GM12878 (cell line): ENCODE measurements around the gene CHST8. TPM values are rescaled to one million over a fixed set of nuclear protein-coding genes. Genes with fewer than 3 reads are reported as not detected.

Experiments
- ATAC-seq: fragments of 200-7000 bp; cut with Tn5 transposase; 3 replicates; pipeline ENCODE4 v1.9.1; 2020; ENCODE audit warnings: mild to moderate bottlenecking, moderate library complexity
- BruUV-seq: library from RNA; stranded (reverse); fragments of 400-500 nt; replicated peaks from 2 replicates; lab custom pipeline; 2021; lab: Mats Ljungman, UMichigan
- CTCF ChIA-PET: fragments of 300-600 bp; sonication (Branson Sonifier 250); formaldehyde crosslinking; extraction: SDS; loops from one replicate; lab custom pipeline; 2021; ENCODE audit warnings: inconsistent platforms; lab: Yijun Ruan, JAX
- POLR2A ChIA-PET: fragments of 350-600 bp; formaldehyde crosslinking; extraction: SDS; loops from one replicate; lab custom pipeline; 2021; ENCODE audit warnings: inconsistent platforms; lab: Charles Lee
- RAD21 ChIA-PET: fragments of 300-600 bp; sonication (Branson Sonifier 250); formaldehyde crosslinking; loops from one replicate; lab custom pipeline; 2023; ENCODE audit warnings: antibody characterized with exemption; ENCODE audit not compliant: unreplicated experiment; lab: Charles Lee
- SMC1A ChIA-PET: fragments of 300-600 bp; sonication (Branson Sonifier 250); formaldehyde crosslinking; loops from one replicate; lab custom pipeline; 2023; ENCODE audit not compliant: unreplicated experiment, uncharacterized antibody; lab: Charles Lee
- DNase-seq: peaks from one replicate; pipeline ENCODE4 v3.0.0-alpha.2; 2011; ENCODE audit warnings: low read depth, low spot score
- FAIRE-seq: peaks from 3 replicates; lab custom pipeline; 2011; peaks lifted over from hg19 to GRCh38; lab: Jason Lieb, UNC
- H2AFZ ChIP-seq: 2 replicates; pipeline ENCODE4 v1.6.0; 2011; ENCODE audit warnings: low read depth, low read length, control low read depth; ENCODE audit not compliant: control insufficient read depth
- H3K27ac ChIP-seq: 2 replicates; pipeline ENCODE4 v1.5.1; 2011; ENCODE audit warnings: control low read depth; ENCODE audit not compliant: control insufficient read depth, insufficient read depth
- H3K27me3 ChIP-seq, 2 experiments: replicated peaks in 1 of 2; 2 replicates each; pipeline versions ENCODE4 v1.6.0 to v1.6.1; 2011; ENCODE audit warnings: low read length in 1 of 2; ENCODE audit not compliant: control insufficient read depth in 2 of 2, insufficient read depth in 2 of 2
- H3K36me3 ChIP-seq, 2 experiments: 2 replicates each; pipeline ENCODE4 v1.5.1; 2011; ENCODE audit warnings: low read length in 1 of 2; ENCODE audit not compliant: control insufficient read depth in 2 of 2, insufficient read depth in 2 of 2
- H3K4me1 ChIP-seq: 2 replicates; pipeline ENCODE4 v1.6.1; 2011; ENCODE audit warnings: mild to moderate bottlenecking, low read length, moderate library complexity, mixed read lengths; ENCODE audit not compliant: control insufficient read depth, insufficient read depth
- H3K4me2 ChIP-seq: 2 replicates; pipeline ENCODE4 v1.6.0; 2011; ENCODE audit warnings: control low read depth; ENCODE audit not compliant: control insufficient read depth, insufficient read depth
- H3K4me3 ChIP-seq: fragments of 200-600 bp; sonication (generic); 2 replicates; pipeline ENCODE4 v1.5.1; 2016
- H3K79me2 ChIP-seq: 2 replicates; pipeline ENCODE4 v1.6.0; 2011; ENCODE audit warnings: low read length; ENCODE audit not compliant: control insufficient read depth, insufficient read depth
- H3K9ac ChIP-seq: 2 replicates; pipeline ENCODE4 v1.8.0; 2011; ENCODE audit warnings: low read length, control low read depth, mixed read lengths; ENCODE audit not compliant: control insufficient read depth, insufficient read depth
- H3K9me3 ChIP-seq: replicated peaks from 3 replicates; pipeline ENCODE4 v1.5.1; 2011; ENCODE audit warnings: mild to moderate bottlenecking, low read length; ENCODE audit not compliant: control insufficient read depth, insufficient read depth
- H4K20me1 ChIP-seq: 2 replicates; pipeline ENCODE4 v1.6.0; 2011; ENCODE audit not compliant: control insufficient read depth, insufficient read depth
- ATF3 ChIP-seq: IDR thresholded peaks from 2 replicates; pipeline ENCODE4 v1.6.1; 2011; ENCODE audit warnings: low read depth, mild to moderate bottlenecking, low read length, moderate library complexity, borderline replicate concordance; ENCODE audit errors: extremely low read depth
- CEBPB ChIP-seq, 2 experiments: fragments of 150-350 bp in 1 of 2; IDR thresholded peaks; 2 replicates each; pipeline ENCODE4 v1.6.1; 2012 to 2014; ENCODE audit warnings: low read depth in 2 of 2, low read length in 2 of 2, borderline replicate concordance in 1 of 2, inconsistent platforms in 1 of 2
- GABPA ChIP-seq: IDR thresholded peaks from 2 replicates; pipeline ENCODE4 v1.6.1; 2014; ENCODE audit warnings: antibody characterized with exemption, low read depth, mild to moderate bottlenecking, inconsistent platforms
- IKZF2 ChIP-seq, 2 experiments: fragments of 450-650 bp; IDR thresholded peaks; 2 replicates each; pipeline ENCODE4 v1.6.1; 2017; ENCODE audit warnings: mild to moderate bottlenecking in 2 of 2, moderate library complexity in 2 of 2
- IRF4 ChIP-seq: IDR thresholded peaks from 2 replicates; pipeline ENCODE4 v1.6.1; 2011; ENCODE audit warnings: low read depth, low read length
- MEF2A ChIP-seq: IDR thresholded peaks from 2 replicates; pipeline ENCODE4 v1.6.1; 2011; ENCODE audit warnings: low read depth, mild to moderate bottlenecking, low read length, moderate library complexity; ENCODE audit not compliant: insufficient read depth
- NFYB ChIP-seq: IDR thresholded peaks from 2 replicates; pipeline ENCODE4 v1.6.1; 2011; ENCODE audit warnings: low read depth, mild to moderate bottlenecking, low read length, improper control_type of control experiment, moderate library complexity; ENCODE audit not compliant: insufficient read depth
- NR2C2 ChIP-seq: IDR thresholded peaks from 2 replicates; pipeline ENCODE4 v1.6.1; 2011; ENCODE audit warnings: borderline replicate concordance, low read depth; ENCODE audit not compliant: control insufficient read depth, insufficient read length
- RB1 ChIP-seq: fragments of 450-650 bp; formaldehyde crosslinking; IDR thresholded peaks from 2 replicates; pipeline ENCODE4 v1.6.1; 2017; ENCODE audit warnings: mild to moderate bottlenecking, borderline replicate concordance
- SMC3 ChIP-seq: IDR thresholded peaks from 2 replicates; pipeline ENCODE4 v1.6.1; 2011; ENCODE audit warnings: low read length, improper control_type of control experiment, borderline replicate concordance
- SP1 ChIP-seq: IDR thresholded peaks from one replicate; pipeline ENCODE4 v1.6.1; 2011; ENCODE audit warnings: low read depth, low read length
- TBL1XR1 ChIP-seq: IDR thresholded peaks from 2 replicates; pipeline ENCODE4 v1.6.1; 2012; ENCODE audit warnings: low read depth, low read length, improper control_type of control experiment
- ZBTB33 ChIP-seq: fragments of 450-650 bp; IDR thresholded peaks from 2 replicates; pipeline ENCODE4 v1.6.1; 2017; ENCODE audit warnings: mild to moderate bottlenecking
- ZNF207 ChIP-seq: fragments of 450-650 bp; IDR thresholded peaks from 2 replicates; pipeline ENCODE4 v1.6.1; 2014; ENCODE audit warnings: antibody characterized with exemption, mild to moderate bottlenecking, borderline replicate concordance
- ZNF622 ChIP-seq: fragments of 450-650 bp; IDR thresholded peaks from 2 replicates; pipeline ENCODE4 v1.6.1; 2017; ENCODE audit warnings: mild to moderate bottlenecking, inconsistent platforms
- WGBS: methylation state at CpG from one replicate; pipeline ENCODE4 v1.1.6; 2016; ENCODE audit warnings: low lambda C conversion rate; ENCODE audit not compliant: insufficient replicate concordance, insufficient coverage; ENCODE audit errors: missing lambda C conversion rate; 5-methylcytosine and 5-hydroxymethylcytosine counted together
- in situ Hi-C: fragments of 300-500 bp; cut with MboI; formaldehyde crosslinking; loops from 9 replicates; pipeline ENCODE4 v1.14.3; 2018; ENCODE audit warnings: mixed read lengths
- intact Hi-C: fragments of 100-400 bp; cut with micrococcal nuclease; formaldehyde crosslinking; loops from one replicate; pipeline ENCODE4 v1.14.2; 2022; ENCODE audit not compliant: unreplicated experiment
- polyA plus RNA-seq, 11 experiments: library from polyadenylated mRNA; depleted of rRNA in 4 of 11; unstranded in 6 of 11; stranded (reverse) in 5 of 11; fragments of >200 nt; fragmentation: Nextera tagmentation in 4 of 11; fragmentation: Illumina TruSeq in 1 of 11; extraction: Ambion mirVana in 4 of 11; extraction: Trizol in 1 of 11; gene quantifications; 1 replicate in 1 of 11; 2 replicates in 10 of 11; pipeline versions ENCODE4 v1.2.1 to v1.2.3, GENCODE V29; 2011 to 2016; ENCODE audit warnings: inconsistent platforms in 2 of 11, missing spikeins in 2 of 11, low read depth in 1 of 11
- total RNA-seq, 4 experiments: library from RNA; depleted of rRNA in 3 of 4; stranded (reverse); fragments of >200 nt in 3 of 4; fragmentation: Illumina TruSeq in 1 of 4; extraction: Trizol in 1 of 4; gene quantifications; 2 replicates each; pipeline versions ENCODE4 v1.2.1 to v1.2.3, GENCODE V29; 2013 to 2021
- TF ChIP-seq, protein P1 (sequence below): IDR thresholded peaks from 2 replicates; pipeline ENCODE4 v1.6.1; 2012; ENCODE audit warnings: low read depth, low read length, improper control_type of control experiment

Gene CHST8
- total and polyA plus RNA-seq, 10 of the 15 experiments (the other 5 are each of a cell fraction or from before 2014, with no cell fraction given) = 0.06 TPM; not detected in 9

DNA sequence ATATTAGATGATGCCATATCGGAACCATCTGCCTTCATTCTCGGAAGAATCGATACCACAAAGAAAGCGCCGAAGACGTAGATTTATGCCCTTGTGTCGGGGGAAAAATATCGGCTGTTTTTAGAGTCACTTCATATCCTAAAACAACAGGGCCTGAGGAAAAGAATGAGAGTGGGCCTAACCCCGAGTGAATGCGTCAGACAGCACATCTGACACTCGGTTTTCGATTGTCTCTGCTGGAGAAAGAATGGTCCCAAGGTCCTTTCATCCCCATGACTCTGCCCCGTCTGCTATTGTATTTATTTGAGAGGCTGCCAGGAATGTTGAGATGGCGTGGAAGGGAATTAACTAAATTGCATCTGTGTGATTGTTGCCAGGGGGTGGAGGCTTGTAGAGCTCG, 46.1 kb downstream of the CHST8 start:
- no peak overlapping the region for H2AFZ ChIP-seq
- in situ Hi-C loops = no loop called here
- H3K79me2 ChIP-seq = no peaks in the 10 kb centered on the region
- ATAC-seq = no peak
- no peaks in the 10 kb centered on the region for H4K20me1 ChIP-seq
- ChIA-PET CTCF (no interaction called here), POLR2A (no interaction called here), SMC1A (no interaction called here), RAD21 (no interaction called here)
- H3K4me3 ChIP-seq = no peak overlapping the region
- H3K4me1 ChIP-seq = no peaks in the 10 kb centered on the region
- H3K36me3 ChIP-seq = no peaks in the 10 kb centered on the region
- no peak overlapping the region for H3K27ac ChIP-seq
- H3K9me3 ChIP-seq = no peaks in the 10 kb centered on the region
- H3K4me2 ChIP-seq = no peak overlapping the region
- no peaks in the 10 kb centered on the region for H3K27me3 ChIP-seq
- no peak for FAIRE-seq
- DNase-seq = no peak
- WGBS = 41% methylated on average over 15 of the region's 15 CpGs
- intact Hi-C loops = no loop called here
- no peak overlapping the region for H3K9ac ChIP-seq
- TF ChIP-seq MEF2A (no peak), ZNF207 (no peak)
- BruUV-seq = no TSS peak

DNA sequence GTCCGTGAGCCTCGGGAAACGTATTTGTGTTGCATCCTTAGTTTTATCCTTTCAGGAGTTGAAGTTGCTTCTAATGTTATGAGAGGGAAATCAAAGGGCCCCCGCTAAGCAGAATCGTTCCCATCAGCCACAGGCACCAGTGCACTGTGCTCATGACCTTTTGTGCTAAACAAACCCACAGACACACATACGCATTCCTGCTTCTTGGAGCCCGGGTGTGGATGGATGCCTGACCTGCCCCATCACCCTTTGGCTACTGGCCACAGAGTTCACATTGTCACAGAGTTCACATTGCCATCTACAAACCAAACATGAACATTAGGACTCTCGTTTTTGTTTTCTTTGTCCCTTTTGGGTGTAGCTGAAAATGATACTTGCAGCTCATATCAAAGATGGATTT, 47.2 kb downstream of the CHST8 start:
- 21% methylated on average over 8 of the region's 8 CpGs for WGBS
- Histone ChIP-seq H3K4me2 (no peak overlapping the region), H3K36me3 (no peaks in the 10 kb centered on the region), H3K4me1 (no peaks in the 10 kb centered on the region), H2AFZ (no peak overlapping the region), H3K4me3 (no peak overlapping the region), H3K27me3 (no peaks in the 10 kb centered on the region), H4K20me1 (no peaks in the 10 kb centered on the region), H3K27ac (no peak overlapping the region), H3K9ac (no peak overlapping the region), H3K79me2 (no peaks in the 10 kb centered on the region), H3K9me3 (no peaks in the 10 kb centered on the region)
- intact Hi-C loops = no loop called here
- ATAC-seq = no peak
- RAD21 ChIA-PET = no interaction called here
- DNase-seq = no peak
- POLR2A ChIA-PET = no interaction called here
- in situ Hi-C loops = no loop called here
- CTCF ChIA-PET = interaction anchor here (1.0 kb wide), 1 partner anchor 10 kb away, joined by 3 read pairs; no protein-coding TSS in a partner anchor
- SMC1A ChIA-PET = no interaction called here
- FAIRE-seq = no peak
- no TSS peak for BruUV-seq
- no peak for TF ChIP-seq TBL1XR1
- no peak for TF ChIP-seq RB1
- TF ChIP-seq SP1 = no peak
- TF ChIP-seq IRF4 = no peak
- TF ChIP-seq ZBTB33 = no peak
- no peak for TF ChIP-seq ZNF622
- no peak for TF ChIP-seq CEBPB (IDR thresholded peaks at IDR 0.05; ENCODE audit: borderline replicate concordance in 1 of 2, low read depth in 2 of 2, low read length in 2 of 2)
- TF ChIP-seq, protein P1, sequence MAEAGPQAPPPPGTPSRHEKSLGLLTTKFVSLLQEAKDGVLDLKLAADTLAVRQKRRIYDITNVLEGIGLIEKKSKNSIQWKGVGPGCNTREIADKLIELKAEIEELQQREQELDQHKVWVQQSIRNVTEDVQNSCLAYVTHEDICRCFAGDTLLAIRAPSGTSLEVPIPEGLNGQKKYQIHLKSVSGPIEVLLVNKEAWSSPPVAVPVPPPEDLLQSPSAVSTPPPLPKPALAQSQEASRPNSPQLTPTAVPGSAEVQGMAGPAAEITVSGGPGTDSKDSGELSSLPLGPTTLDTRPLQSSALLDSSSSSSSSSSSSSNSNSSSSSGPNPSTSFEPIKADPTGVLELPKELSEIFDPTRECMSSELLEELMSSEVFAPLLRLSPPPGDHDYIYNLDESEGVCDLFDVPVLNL = no peak
- no peak for TF ChIP-seq SMC3
- TF ChIP-seq IKZF2 (IDR thresholded peaks at IDR 0.05) = no peak
- no peak for TF ChIP-seq GABPA
- no peak for TF ChIP-seq NR2C2
- TF ChIP-seq ATF3 = no peak
- TF ChIP-seq NFYB = no peak
